SK-N-SH treated with all-trans-retinoic acid at 6 μM for 48 hours (cell line): ENCODE results near the gene UBR1.
"Not testable (repeated sequence)": the region's sequence is repeated elsewhere in the genome, so short reads cannot be mapped to it uniquely, and the experiment has no call there.

Experiments
- ATAC-seq: fragments of 200-7000 bp; cut with Tn5 transposase; 3 replicates; pipeline ENCODE4 v1.9.1; 2020; ENCODE audit warnings: mild to moderate bottlenecking, moderate library complexity
- ARNTL ChIP-seq: fragments of 450-650 bp; formaldehyde crosslinking; IDR thresholded peaks from 2 replicates; pipeline ENCODE4 v1.5.0; 2020; ENCODE audit warnings: low read depth, mild to moderate bottlenecking, moderate library complexity, borderline replicate concordance
- BACH2 ChIP-seq: fragments of 250-450 bp; sonication (Bioruptor Pico); IDR thresholded peaks from 2 replicates; pipeline ENCODE4 v1.9.0; 2021; ENCODE audit warnings: mild to moderate bottlenecking, borderline replicate concordance
- CSDC2 ChIP-seq: fragments of 250-450 bp; sonication (Bioruptor Pico); IDR thresholded peaks from 2 replicates; pipeline ENCODE4 v1.5.0; 2020; ENCODE audit warnings: mild to moderate bottlenecking, moderate library complexity
- CSRNP3 ChIP-seq: fragments of 250-450 bp; sonication (Bioruptor Pico); IDR thresholded peaks from 2 replicates; pipeline ENCODE4 v1.5.1; 2021; ENCODE audit warnings: mild to moderate bottlenecking, moderate library complexity
- ESRRG ChIP-seq: fragments of 250-450 bp; sonication (Bioruptor Pico); IDR thresholded peaks from 2 replicates; pipeline ENCODE4 v1.6.1; 2021; ENCODE audit warnings: mild to moderate bottlenecking
- GLIS3 ChIP-seq: fragments of 250-450 bp; sonication (Bioruptor Pico); IDR thresholded peaks from 2 replicates; pipeline ENCODE4 v1.5.0; 2020; ENCODE audit warnings: mild to moderate bottlenecking, moderate library complexity
- ISL1 ChIP-seq: fragments of 250-450 bp; sonication (Bioruptor Pico); IDR thresholded peaks from 2 replicates; pipeline ENCODE4 v2.1.2; 2022; ENCODE audit warnings: mild to moderate bottlenecking, moderate library complexity
- OSR1 ChIP-seq: fragments of 250-450 bp; sonication (Bioruptor Pico); IDR thresholded peaks from 2 replicates; pipeline ENCODE4 v1.8.0; 2022; ENCODE audit warnings: moderate library complexity, mild to moderate bottlenecking, inconsistent platforms
- PPARA ChIP-seq: fragments of 250-450 bp; sonication (Bioruptor Pico); IDR thresholded peaks from 2 replicates; pipeline ENCODE4 v1.5.0; 2020; ENCODE audit warnings: mild to moderate bottlenecking, borderline replicate concordance
- RARB ChIP-seq: fragments of 250-450 bp; sonication (Bioruptor Pico); IDR thresholded peaks from 2 replicates; pipeline ENCODE4 v1.8.0; 2021; ENCODE audit warnings: mild to moderate bottlenecking, moderate library complexity
- SNAI2 ChIP-seq: fragments of 250-450 bp; sonication (Bioruptor Pico); IDR thresholded peaks from 2 replicates; pipeline ENCODE4 v1.5.0; 2020; ENCODE audit warnings: mild to moderate bottlenecking, moderate library complexity
- TOX ChIP-seq: fragments of 250-450 bp; sonication (Bioruptor Pico); IDR thresholded peaks from 2 replicates; pipeline ENCODE4 v1.8.0; 2021; ENCODE audit warnings: mild to moderate bottlenecking, moderate library complexity, borderline replicate concordance
- ZC3H10 ChIP-seq: fragments of 250-450 bp; sonication (Bioruptor Pico); IDR thresholded peaks from 2 replicates; pipeline ENCODE4 v1.5.1; 2021; ENCODE audit warnings: mild to moderate bottlenecking, moderate library complexity
- ZFP3 ChIP-seq: fragments of 250-450 bp; sonication (Bioruptor Pico); IDR thresholded peaks from 2 replicates; pipeline ENCODE4 v1.5.0; 2020; ENCODE audit warnings: mild to moderate bottlenecking, moderate library complexity
- ZFP30 ChIP-seq: fragments of 450-650 bp; formaldehyde crosslinking; IDR thresholded peaks from 2 replicates; pipeline ENCODE4 v1.5.0; 2022; ENCODE audit warnings: mild to moderate bottlenecking, moderate library complexity
- ZNF8 ChIP-seq: fragments of 450-650 bp; formaldehyde crosslinking; IDR thresholded peaks from 2 replicates; pipeline ENCODE4 v1.5.0; 2020; ENCODE audit warnings: mild to moderate bottlenecking, moderate library complexity
- TF ChIP-seq, protein P1 (sequence below): fragments of 250-450 bp; sonication (Bioruptor Pico); IDR thresholded peaks from 2 replicates; pipeline ENCODE4 v1.5.1; 2020; ENCODE audit warnings: low read depth, mild to moderate bottlenecking, moderate library complexity
- TF ChIP-seq, protein P2 (sequence below): fragments of 250-450 bp; sonication (Bioruptor Pico); IDR thresholded peaks from 2 replicates; pipeline ENCODE4 v1.8.0; 2021; ENCODE audit warnings: low read depth, mild to moderate bottlenecking, moderate library complexity, borderline replicate concordance
- TF ChIP-seq, protein P3 (sequence below): fragments of 250-450 bp; sonication (Bioruptor Pico); IDR thresholded peaks from 2 replicates; pipeline ENCODE4 v1.5.0; 2020; ENCODE audit warnings: mild to moderate bottlenecking, moderate library complexity

UBR1 gene

DNA sequence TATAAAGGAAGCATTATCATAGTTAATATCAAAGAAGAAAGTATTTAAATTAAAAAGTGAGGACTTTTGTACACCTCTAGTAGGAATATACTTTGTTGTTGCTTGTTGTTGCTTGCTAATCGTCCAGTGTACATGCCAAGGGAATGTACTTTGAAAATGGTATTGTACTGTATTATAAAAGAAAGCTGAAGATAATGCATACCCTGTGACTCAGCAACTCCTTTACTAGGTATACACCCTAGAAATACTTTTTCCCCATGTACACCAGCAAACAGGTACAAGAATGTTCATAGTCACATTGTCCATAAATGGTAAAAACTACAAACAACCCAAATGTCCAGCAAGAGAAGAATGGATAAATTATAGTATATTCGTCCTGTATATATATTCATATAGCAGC, 197.3 kb downstream of the UBR1 start:
- ATAC-seq, result no peak
- TF ChIP-seq RARB, result no peak
- no peak for TF ChIP-seq ZNF8 (CRISPR knock-in tag)
- no peak for TF ChIP-seq TOX (CRISPR knock-in tag)
- TF ChIP-seq ZC3H10 (CRISPR knock-in tag), result no peak
- no peak for TF ChIP-seq GLIS3 (CRISPR knock-in tag)
- TF ChIP-seq ISL1 (CRISPR knock-in tag), result no peak
- TF ChIP-seq BACH2 (CRISPR knock-in tag), result no peak
- TF ChIP-seq ARNTL, result no peak
- TF ChIP-seq, protein P1, sequence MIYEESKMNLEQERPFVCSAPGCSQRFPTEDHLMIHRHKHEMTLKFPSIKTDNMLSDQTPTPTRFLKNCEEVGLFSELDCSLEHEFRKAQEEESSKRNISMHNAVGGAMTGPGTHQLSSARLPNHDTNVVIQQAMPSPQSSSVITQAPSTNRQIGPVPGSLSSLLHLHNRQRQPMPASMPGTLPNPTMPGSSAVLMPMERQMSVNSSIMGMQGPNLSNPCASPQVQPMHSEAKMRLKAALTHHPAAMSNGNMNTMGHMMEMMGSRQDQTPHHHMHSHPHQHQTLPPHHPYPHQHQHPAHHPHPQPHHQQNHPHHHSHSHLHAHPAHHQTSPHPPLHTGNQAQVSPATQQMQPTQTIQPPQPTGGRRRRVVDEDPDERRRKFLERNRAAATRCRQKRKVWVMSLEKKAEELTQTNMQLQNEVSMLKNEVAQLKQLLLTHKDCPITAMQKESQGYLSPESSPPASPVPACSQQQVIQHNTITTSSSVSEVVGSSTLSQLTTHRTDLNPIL (CRISPR knock-in tag), result no peak

GRCh38 chr15:42903388-42904324, 202.2 kb downstream of the UBR1 start:
- no peak for ATAC-seq

GRCh38 chr15:42893911-42894310, 211.9 kb downstream of the UBR1 start:
- ATAC-seq, result not testable (repeated sequence)

More at GRCh38 chr15:42903388-42904324, 202.2 kb downstream of the UBR1 start:
- no peak for TF ChIP-seq ARNTL
- no peak for TF ChIP-seq SNAI2 (CRISPR knock-in tag)
- no peak for TF ChIP-seq OSR1 (CRISPR knock-in tag)
- no peak for TF ChIP-seq ISL1 (CRISPR knock-in tag)
- TF ChIP-seq, protein P2, sequence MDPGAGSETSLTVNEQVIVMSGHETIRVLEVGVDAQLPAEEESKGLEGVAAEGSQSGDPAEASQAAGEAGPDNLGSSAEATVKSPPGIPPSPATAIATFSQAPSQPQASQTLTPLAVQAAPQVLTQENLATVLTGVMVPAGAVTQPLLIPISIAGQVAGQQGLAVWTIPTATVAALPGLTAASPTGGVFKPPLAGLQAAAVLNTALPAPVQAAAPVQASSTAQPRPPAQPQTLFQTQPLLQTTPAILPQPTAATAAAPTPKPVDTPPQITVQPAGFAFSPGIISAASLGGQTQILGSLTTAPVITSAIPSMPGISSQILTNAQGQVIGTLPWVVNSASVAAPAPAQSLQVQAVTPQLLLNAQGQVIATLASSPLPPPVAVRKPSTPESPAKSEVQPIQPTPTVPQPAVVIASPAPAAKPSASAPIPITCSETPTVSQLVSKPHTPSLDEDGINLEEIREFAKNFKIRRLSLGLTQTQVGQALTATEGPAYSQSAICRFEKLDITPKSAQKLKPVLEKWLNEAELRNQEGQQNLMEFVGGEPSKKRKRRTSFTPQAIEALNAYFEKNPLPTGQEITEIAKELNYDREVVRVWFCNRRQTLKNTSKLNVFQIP (CRISPR knock-in tag), result no peak
- TF ChIP-seq ZFP3 (CRISPR knock-in tag), result no peak
- TF ChIP-seq ESRRG (CRISPR knock-in tag), result no peak
- no peak for TF ChIP-seq CSDC2 (CRISPR knock-in tag)
- TF ChIP-seq PPARA (CRISPR knock-in tag), result no peak
- TF ChIP-seq BACH2 (CRISPR knock-in tag), result no peak
- TF ChIP-seq CSRNP3 (CRISPR knock-in tag), result no peak
- no peak for TF ChIP-seq GLIS3 (CRISPR knock-in tag)
- TF ChIP-seq, protein P1 (CRISPR knock-in tag), result no peak
- TF ChIP-seq ZFP30 (CRISPR knock-in tag), result no peak
- TF ChIP-seq, protein P3, sequence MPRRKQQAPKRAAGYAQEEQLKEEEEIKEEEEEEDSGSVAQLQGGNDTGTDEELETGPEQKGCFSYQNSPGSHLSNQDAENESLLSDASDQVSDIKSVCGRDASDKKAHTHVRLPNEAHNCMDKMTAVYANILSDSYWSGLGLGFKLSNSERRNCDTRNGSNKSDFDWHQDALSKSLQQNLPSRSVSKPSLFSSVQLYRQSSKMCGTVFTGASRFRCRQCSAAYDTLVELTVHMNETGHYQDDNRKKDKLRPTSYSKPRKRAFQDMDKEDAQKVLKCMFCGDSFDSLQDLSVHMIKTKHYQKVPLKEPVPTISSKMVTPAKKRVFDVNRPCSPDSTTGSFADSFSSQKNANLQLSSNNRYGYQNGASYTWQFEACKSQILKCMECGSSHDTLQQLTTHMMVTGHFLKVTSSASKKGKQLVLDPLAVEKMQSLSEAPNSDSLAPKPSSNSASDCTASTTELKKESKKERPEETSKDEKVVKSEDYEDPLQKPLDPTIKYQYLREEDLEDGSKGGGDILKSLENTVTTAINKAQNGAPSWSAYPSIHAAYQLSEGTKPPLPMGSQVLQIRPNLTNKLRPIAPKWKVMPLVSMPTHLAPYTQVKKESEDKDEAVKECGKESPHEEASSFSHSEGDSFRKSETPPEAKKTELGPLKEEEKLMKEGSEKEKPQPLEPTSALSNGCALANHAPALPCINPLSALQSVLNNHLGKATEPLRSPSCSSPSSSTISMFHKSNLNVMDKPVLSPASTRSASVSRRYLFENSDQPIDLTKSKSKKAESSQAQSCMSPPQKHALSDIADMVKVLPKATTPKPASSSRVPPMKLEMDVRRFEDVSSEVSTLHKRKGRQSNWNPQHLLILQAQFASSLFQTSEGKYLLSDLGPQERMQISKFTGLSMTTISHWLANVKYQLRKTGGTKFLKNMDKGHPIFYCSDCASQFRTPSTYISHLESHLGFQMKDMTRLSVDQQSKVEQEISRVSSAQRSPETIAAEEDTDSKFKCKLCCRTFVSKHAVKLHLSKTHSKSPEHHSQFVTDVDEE (CRISPR knock-in tag), result no peak
- TF ChIP-seq ZC3H10 (CRISPR knock-in tag), result no peak
